Measurements from ENCODE around the gene C2CD3. TPM values are rescaled to one million over a fixed set of nuclear protein-coding genes. Genes with fewer than 3 reads are reported as not detected.

Gene C2CD3
- total and polyA plus RNA-seq, 7 donors = 5.1 to 14.4 (median 9.7) TPM

DNA sequence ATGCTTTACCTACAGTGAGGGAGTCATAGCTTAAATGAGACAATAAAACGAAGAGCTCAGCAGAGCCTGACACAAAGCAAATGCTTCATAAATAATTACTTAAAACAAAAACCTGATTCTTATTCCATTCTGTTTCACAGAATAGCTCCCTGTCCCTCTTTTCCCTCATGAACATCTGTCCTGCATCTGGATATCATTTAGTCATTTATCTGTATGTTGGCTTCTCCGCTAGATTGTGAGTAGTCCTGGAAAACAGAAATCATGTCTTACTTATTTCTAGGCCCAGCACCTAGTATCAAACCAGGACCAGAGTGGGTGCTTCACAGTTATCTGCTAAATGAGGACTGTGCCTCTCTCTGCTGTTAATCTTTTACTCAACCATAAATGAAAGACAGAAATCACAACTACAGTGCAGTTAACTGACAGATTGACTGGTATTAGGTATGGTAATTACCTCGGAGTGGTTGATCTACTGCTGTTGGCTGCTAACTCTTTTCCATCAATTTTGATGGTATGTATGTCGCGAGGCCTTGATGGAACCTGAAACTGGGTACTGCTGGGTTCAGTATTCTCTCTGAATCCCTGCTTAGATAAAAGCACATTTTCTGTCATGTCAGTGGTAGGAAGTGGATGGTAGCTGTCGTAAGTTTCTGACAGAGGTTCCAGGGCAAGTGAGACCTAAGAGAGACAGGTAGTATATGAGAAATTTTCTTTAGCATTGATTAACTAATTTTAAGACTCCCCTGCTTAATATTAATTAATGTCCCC is 31.5 kb downstream of the C2CD3 start:
- 77 to 90% (median 82%) methylated on average over 6 of the region's 6 CpGs for WGBS, 3 donors
- peaks cover 33% of the 10 kb centered on the region for H3K4me1 ChIP-seq
- no peak for DNase-seq
- peaks cover 0 to 14% of the 10 kb centered on the region in 2 donors for H3K36me3 ChIP-seq (ENCODE audit: insufficient read depth in 1 of 2, low read depth in 1 of 2)
- ATAC-seq = peak in 1 of 4 donors; percentile 4
- no peaks in the 10 kb centered on the region for H3K9me3 ChIP-seq
- no peaks in the 10 kb centered on the region for H3K27me3 ChIP-seq (ENCODE audit: insufficient read depth in 3 of 3, low read length in 2 of 3)
- no peak overlapping the region for H3K4me3 ChIP-seq
- intact Hi-C loops (cut with DNase I) = no loop called here
- TF ChIP-seq, protein P1, sequence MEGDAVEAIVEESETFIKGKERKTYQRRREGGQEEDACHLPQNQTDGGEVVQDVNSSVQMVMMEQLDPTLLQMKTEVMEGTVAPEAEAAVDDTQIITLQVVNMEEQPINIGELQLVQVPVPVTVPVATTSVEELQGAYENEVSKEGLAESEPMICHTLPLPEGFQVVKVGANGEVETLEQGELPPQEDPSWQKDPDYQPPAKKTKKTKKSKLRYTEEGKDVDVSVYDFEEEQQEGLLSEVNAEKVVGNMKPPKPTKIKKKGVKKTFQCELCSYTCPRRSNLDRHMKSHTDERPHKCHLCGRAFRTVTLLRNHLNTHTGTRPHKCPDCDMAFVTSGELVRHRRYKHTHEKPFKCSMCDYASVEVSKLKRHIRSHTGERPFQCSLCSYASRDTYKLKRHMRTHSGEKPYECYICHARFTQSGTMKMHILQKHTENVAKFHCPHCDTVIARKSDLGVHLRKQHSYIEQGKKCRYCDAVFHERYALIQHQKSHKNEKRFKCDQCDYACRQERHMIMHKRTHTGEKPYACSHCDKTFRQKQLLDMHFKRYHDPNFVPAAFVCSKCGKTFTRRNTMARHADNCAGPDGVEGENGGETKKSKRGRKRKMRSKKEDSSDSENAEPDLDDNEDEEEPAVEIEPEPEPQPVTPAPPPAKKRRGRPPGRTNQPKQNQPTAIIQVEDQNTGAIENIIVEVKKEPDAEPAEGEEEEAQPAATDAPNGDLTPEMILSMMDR (IDR thresholded peaks at IDR 0.05) = no peak
- H3K27ac ChIP-seq = peak overlapping the region; percentile 82

DNA sequence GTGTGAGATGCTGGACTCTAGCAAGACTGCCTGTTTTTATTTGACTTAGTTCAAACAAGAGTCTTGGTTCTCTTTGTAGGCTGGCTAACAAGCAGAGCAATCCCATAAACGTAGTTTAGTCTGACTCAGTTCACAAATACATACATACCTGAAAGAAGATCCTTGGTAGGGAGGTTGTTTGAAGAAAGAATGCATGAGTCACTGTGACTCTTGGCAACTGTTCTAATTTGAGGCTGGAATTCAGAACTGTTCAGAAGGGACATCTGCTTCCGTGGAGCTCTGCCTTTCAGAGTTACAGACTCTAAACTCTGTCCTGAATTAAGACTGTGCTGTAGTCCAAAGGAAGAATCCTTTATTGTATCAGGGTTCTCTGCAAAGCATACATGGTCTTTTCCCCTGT is 32.2 kb downstream of the C2CD3 start:
- DNase-seq (no peak), ATAC-seq (peak; percentile 89 to 96 (median 96))
- Histone ChIP-seq H3K27me3 (ENCODE audit: insufficient read depth in 3 of 3, low read length in 2 of 3) (no peaks in the 10 kb centered on the region), H3K27ac (peak overlapping the region; percentile 82), H3K9me3 (no peaks in the 10 kb centered on the region), H3K4me3 (peak overlapping the region; percentile 29), H3K36me3 (ENCODE audit: insufficient read depth in 1 of 2, low read depth in 1 of 2) (peaks cover 0 to 14% of the 10 kb centered on the region in 2 donors), H3K4me1 (peaks cover 33% of the 10 kb centered on the region)
- intact Hi-C loops (cut with DNase I) = no loop called here
- 7 to 26% (median 17%) methylated on average over 2 of the region's 2 CpGs for WGBS, 3 donors
- TF ChIP-seq, protein P1 (IDR thresholded peaks at IDR 0.05) = no peak

DNA sequence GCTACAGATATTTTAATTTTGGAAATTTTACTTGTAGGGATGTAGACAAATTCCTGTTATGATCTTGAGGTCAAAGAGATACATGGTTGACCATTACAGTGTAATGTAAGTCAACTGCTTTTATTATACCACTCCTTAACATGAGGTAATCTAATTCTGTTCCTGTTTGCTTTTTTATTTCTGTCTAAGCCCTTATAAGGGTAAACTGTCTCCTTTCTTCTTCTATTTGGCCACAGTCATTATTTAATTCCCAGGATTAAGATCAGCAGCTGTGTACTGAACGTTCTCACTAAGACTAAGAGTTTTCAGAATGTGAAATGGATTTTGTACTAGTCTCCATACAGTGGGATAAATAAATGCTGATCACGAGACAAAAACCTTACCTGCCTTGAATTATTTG is 32.8 kb downstream of the C2CD3 start:
- intact Hi-C loops (cut with DNase I) = no loop called here
- 34 to 43% (median 35%) methylated on average over 2 of the region's 2 CpGs for WGBS, 3 donors
- Histone ChIP-seq H3K36me3 (ENCODE audit: insufficient read depth in 1 of 2, low read depth in 1 of 2) (peaks cover 0 to 20% of the 10 kb centered on the region in 2 donors), H3K27ac (peak overlapping the region; percentile 82), H3K9me3 (no peaks in the 10 kb centered on the region), H3K27me3 (ENCODE audit: insufficient read depth in 3 of 3, low read length in 2 of 3) (no peaks in the 10 kb centered on the region), H3K4me1 (peaks cover 33% of the 10 kb centered on the region), H3K4me3 (peak overlapping the region; percentile 29)
- ATAC-seq = peak in 3 of 4 donors; percentile 22 to 41 (median 38)
- TF ChIP-seq, protein P1 (IDR thresholded peaks at IDR 0.05) = no peak
- DNase-seq = no peak

DNA sequence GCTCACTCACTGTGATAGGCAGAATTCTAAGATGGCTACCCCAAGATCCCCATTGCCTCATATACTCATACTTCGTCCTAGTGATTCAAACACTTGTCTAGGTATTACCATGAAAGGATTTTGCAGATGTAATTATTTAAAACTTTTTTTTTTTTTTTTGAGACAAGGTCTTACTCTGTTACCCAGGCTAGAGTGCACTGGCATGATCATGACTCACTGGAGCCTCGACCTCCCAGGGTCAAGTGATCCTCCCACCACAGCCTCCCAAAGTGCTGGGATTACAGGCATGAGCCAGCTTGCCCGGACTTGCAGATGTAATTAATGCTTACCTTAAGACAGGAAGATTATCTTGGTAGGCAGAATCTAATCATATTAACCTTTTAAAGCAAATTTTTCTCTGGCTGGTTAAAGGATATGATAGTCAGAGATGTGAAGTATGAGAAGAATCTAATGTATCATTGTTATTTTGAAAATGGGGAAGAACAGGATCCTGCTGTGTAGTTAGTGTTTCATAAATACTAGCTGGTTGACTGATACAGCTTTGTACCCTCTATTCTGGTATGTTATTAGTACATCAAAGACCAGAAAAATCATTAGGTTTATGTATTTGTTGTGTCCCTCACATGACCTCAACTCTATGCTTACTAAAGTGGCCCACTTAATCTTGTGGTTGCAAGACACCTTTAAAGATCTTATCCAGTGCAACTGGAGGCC is 35.5 kb downstream of the C2CD3 start:
- TF ChIP-seq, protein P1 (IDR thresholded peaks at IDR 0.05) = no peak
- 92 to 99% (median 92%) methylated on average over 3 of the region's 3 CpGs for WGBS, 3 donors
- Histone ChIP-seq H3K27ac (no peak overlapping the region), H3K36me3 (ENCODE audit: insufficient read depth in 1 of 2, low read depth in 1 of 2) (peaks cover 0 to 47% of the 10 kb centered on the region in 2 donors), H3K4me1 (peaks cover 25% of the 10 kb centered on the region), H3K9me3 (no peaks in the 10 kb centered on the region), H3K4me3 (no peak overlapping the region), H3K27me3 (ENCODE audit: insufficient read depth in 3 of 3, low read length in 2 of 3) (no peaks in the 10 kb centered on the region)
- intact Hi-C loops (cut with DNase I) = no loop called here
- no peak for ATAC-seq
- no peak for DNase-seq
